SK-N-SH treated with all-trans-retinoic acid at 6 μM for 48 hours (cell line): ENCODE results near the gene DNAJB12.

Source experiments
- RARB ChIP-seq: fragments of 250-450 bp; sonication (Bioruptor Pico); IDR thresholded peaks from 2 replicates; pipeline ENCODE4 v1.8.0; 2021; ENCODE audit warnings: mild to moderate bottlenecking, moderate library complexity
- TF ChIP-seq, protein P1 (sequence below): fragments of 250-450 bp; sonication (Bioruptor Pico); IDR thresholded peaks from 2 replicates; pipeline ENCODE4 v1.8.0; 2020; ENCODE audit warnings: mild to moderate bottlenecking, moderate library complexity, borderline replicate concordance

GRCh38 chr10:72389014-72389413 lies 34.3 kb upstream of the DNAJB12 start:
- no peak for TF ChIP-seq RARB (CRISPR knock-in tag)
- TF ChIP-seq, protein P1, sequence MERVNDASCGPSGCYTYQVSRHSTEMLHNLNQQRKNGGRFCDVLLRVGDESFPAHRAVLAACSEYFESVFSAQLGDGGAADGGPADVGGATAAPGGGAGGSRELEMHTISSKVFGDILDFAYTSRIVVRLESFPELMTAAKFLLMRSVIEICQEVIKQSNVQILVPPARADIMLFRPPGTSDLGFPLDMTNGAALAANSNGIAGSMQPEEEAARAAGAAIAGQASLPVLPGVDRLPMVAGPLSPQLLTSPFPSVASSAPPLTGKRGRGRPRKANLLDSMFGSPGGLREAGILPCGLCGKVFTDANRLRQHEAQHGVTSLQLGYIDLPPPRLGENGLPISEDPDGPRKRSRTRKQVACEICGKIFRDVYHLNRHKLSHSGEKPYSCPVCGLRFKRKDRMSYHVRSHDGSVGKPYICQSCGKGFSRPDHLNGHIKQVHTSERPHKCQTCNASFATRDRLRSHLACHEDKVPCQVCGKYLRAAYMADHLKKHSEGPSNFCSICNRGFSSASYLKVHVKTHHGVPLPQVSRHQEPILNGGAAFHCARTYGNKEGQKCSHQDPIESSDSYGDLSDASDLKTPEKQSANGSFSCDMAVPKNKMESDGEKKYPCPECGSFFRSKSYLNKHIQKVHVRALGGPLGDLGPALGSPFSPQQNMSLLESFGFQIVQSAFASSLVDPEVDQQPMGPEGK (CRISPR knock-in tag), result no peak
